GM10248 (cell line): Measurements from ENCODE around the gene HSBP1.

Experiments
- CTCF ChIA-PET: fragments of 300-600 bp; sonication (Branson Sonifier 250); formaldehyde crosslinking; extraction: SDS; loops from one replicate; lab custom pipeline; 2021; ENCODE audit warnings: antibody characterized with exemption; lab: Yijun Ruan, JAX
- POLR2A ChIA-PET: fragments of 350-650 bp; sonication (Branson Sonifier 250); formaldehyde crosslinking; extraction: SDS; loops from one replicate; lab custom pipeline; 2020; ENCODE audit warnings: antibody characterized with exemption; lab: Yijun Ruan, JAX
- DNase-seq: peaks from one replicate; pipeline ENCODE4 v3.0.0; 2012; ENCODE audit errors: extremely low spot score
- TF ChIP-seq, protein P1 (sequence below): IDR thresholded peaks from 2 replicates; pipeline ENCODE4 v1.5.1; 2012; ENCODE audit warnings: mild to moderate bottlenecking, low read depth; ENCODE audit errors: extremely low read depth, missing control alignments, control extremely low read depth

Gene HSBP1

GRCh38 chr16:83842291-83842690 lies 34.5 kb downstream of the HSBP1 start:
- ChIA-PET CTCF (interaction anchor here (1.2 to 1.6 kb wide), 2 partner anchors 15 to 17 kb away, joined by 3 to 5 read pairs; no protein-coding TSS in a partner anchor), POLR2A (interaction anchor here (0.5 kb wide), 1 partner anchor 28 kb away, joined by 3 read pairs; no protein-coding TSS in a partner anchor)
- no peak for DNase-seq
- TF ChIP-seq, protein P1, sequence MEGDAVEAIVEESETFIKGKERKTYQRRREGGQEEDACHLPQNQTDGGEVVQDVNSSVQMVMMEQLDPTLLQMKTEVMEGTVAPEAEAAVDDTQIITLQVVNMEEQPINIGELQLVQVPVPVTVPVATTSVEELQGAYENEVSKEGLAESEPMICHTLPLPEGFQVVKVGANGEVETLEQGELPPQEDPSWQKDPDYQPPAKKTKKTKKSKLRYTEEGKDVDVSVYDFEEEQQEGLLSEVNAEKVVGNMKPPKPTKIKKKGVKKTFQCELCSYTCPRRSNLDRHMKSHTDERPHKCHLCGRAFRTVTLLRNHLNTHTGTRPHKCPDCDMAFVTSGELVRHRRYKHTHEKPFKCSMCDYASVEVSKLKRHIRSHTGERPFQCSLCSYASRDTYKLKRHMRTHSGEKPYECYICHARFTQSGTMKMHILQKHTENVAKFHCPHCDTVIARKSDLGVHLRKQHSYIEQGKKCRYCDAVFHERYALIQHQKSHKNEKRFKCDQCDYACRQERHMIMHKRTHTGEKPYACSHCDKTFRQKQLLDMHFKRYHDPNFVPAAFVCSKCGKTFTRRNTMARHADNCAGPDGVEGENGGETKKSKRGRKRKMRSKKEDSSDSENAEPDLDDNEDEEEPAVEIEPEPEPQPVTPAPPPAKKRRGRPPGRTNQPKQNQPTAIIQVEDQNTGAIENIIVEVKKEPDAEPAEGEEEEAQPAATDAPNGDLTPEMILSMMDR, result no peak

GRCh38 chr16:83842756-83843507 lies 35.2 kb downstream of the HSBP1 start:
- ChIA-PET POLR2A (no interaction called here), CTCF (interaction anchor here (1.2 to 1.6 kb wide), 2 partner anchors 16 to 17 kb away, joined by 3 to 5 read pairs; no protein-coding TSS in a partner anchor)
- TF ChIP-seq, protein P1, result no peak
- DNase-seq, result no peak

GRCh38 chr16:83843657-83844056 lies 35.9 kb downstream of the HSBP1 start:
- TF ChIP-seq, protein P1, result no peak
- DNase-seq, result no peak
- CTCF ChIA-PET, result interaction anchor here (1.6 kb wide), 2 partner anchors 17 kb away, joined by 3 to 5 read pairs; no protein-coding TSS in a partner anchor
- POLR2A ChIA-PET, result no interaction called here

GRCh38 chr16:83845263-83845662 lies 37.5 kb downstream of the HSBP1 start:
- no peak for DNase-seq
- ChIA-PET CTCF (interaction anchor here (1.1 to 1.6 kb wide), 2 partner anchors 9 to 15 kb away, joined by 3 read pairs; no protein-coding TSS in a partner anchor), POLR2A (no interaction called here)
- TF ChIP-seq, protein P1, result no peak

GRCh38 chr16:83847371-83848225 lies 39.8 kb downstream of the HSBP1 start:
- ChIA-PET CTCF (no interaction called here), POLR2A (no interaction called here)
- TF ChIP-seq, protein P1, result no peak
- DNase-seq, result no peak

GRCh38 chr16:83849421-83849820 lies 41.6 kb downstream of the HSBP1 start:
- TF ChIP-seq, protein P1, result no peak
- no peak for DNase-seq
- CTCF ChIA-PET, result interaction anchor here (1.0 to 1.2 kb wide), 2 partner anchors 23 kb away, joined by 3 read pairs; no protein-coding TSS in a partner anchor
- POLR2A ChIA-PET, result no interaction called here
